DND-41 (cell line): ENCODE results near the gene LRRC4.

ENCODE experiments used
- EZH2 ChIP-seq: IDR thresholded peaks from 3 replicates; pipeline ENCODE4 v1.6.1; 2012; ENCODE audit warnings: borderline replicate concordance, low read depth, mild to moderate bottlenecking, moderate library complexity, low read length, inconsistent platforms; ENCODE audit not compliant: severe bottlenecking
- TF ChIP-seq, protein P1 (sequence below): IDR thresholded peaks from 2 replicates; pipeline ENCODE4 v1.5.1; 2012; ENCODE audit warnings: borderline replicate concordance, low read length, moderate library complexity, mild to moderate bottlenecking; ENCODE audit not compliant: poor library complexity, severe bottlenecking; ENCODE audit errors: extremely low read depth

GRCh38 chr7:128065872-128066271 lies 34.6 kb upstream of the LRRC4 start:
- no peak for TF ChIP-seq EZH2
- TF ChIP-seq, protein P1, sequence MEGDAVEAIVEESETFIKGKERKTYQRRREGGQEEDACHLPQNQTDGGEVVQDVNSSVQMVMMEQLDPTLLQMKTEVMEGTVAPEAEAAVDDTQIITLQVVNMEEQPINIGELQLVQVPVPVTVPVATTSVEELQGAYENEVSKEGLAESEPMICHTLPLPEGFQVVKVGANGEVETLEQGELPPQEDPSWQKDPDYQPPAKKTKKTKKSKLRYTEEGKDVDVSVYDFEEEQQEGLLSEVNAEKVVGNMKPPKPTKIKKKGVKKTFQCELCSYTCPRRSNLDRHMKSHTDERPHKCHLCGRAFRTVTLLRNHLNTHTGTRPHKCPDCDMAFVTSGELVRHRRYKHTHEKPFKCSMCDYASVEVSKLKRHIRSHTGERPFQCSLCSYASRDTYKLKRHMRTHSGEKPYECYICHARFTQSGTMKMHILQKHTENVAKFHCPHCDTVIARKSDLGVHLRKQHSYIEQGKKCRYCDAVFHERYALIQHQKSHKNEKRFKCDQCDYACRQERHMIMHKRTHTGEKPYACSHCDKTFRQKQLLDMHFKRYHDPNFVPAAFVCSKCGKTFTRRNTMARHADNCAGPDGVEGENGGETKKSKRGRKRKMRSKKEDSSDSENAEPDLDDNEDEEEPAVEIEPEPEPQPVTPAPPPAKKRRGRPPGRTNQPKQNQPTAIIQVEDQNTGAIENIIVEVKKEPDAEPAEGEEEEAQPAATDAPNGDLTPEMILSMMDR, result no peak
